HCT116 (cell line): ENCODE measurements around the gene STARD3. TPM values are rescaled to one million over a fixed set of nuclear protein-coding genes. Genes with fewer than 3 reads are reported as not detected.
"Not testable (repeated sequence)": the region's sequence is repeated elsewhere in the genome, so short reads cannot be mapped to it uniquely, and the experiment has no call there.

ENCODE experiments used
- ATAC-seq: fragments of 200-7000 bp; cut with Tn5 transposase; 2 replicates; pipeline ENCODE4 v1.9.1; 2020; ENCODE audit warnings: mild to moderate bottlenecking, moderate library complexity
- BruUV-seq: library from RNA; stranded (reverse); fragments of 400-500 nt; replicated peaks from 2 replicates; lab custom pipeline; 2021; lab: Mats Ljungman, UMichigan
- CTCF ChIA-PET: fragments of 300-600 bp; sonication (Branson Sonifier 250); formaldehyde crosslinking; loops from one replicate; lab custom pipeline; 2021; ENCODE audit warnings: antibody characterized with exemption; lab: Charles Lee
- POLR2A ChIA-PET: fragments of 300-600, 350-600 bp; sonication (Branson Sonifier 250); formaldehyde crosslinking; loops from one replicate; lab custom pipeline; 2021; ENCODE audit warnings: antibody characterized with exemption; lab: Charles Lee
- RAD21 ChIA-PET, 2 experiments: fragments of 300-600 bp; sonication (Branson Sonifier 250); formaldehyde crosslinking; loops; one replicate each; lab custom pipeline; 2023; ENCODE audit warnings: low total read pairs in 2 of 2; ENCODE audit not compliant: uncharacterized antibody in 2 of 2, unreplicated experiment in 2 of 2, low non-redundant PET in 1 of 2; lab: Charles Lee
- DNase-seq: peaks from one replicate; pipeline ENCODE4 v3.0.0-alpha.2; 2010; ENCODE audit warnings: low read depth, low spot score
- H2AFZ ChIP-seq: fragments of 200-600 bp; shearing (Covaris generic), sonication (generic); 2 replicates; pipeline ENCODE4 v1.6.1; 2017; ENCODE audit warnings: low read depth, mixed run types, mixed read lengths, antibody characterized with exemption, low read length; ENCODE audit not compliant: poor library complexity, severe bottlenecking
- H3K27ac ChIP-seq: 2 replicates; pipeline ENCODE4 v1.5.1; 2012; ENCODE audit warnings: low read depth, low read length
- H3K27me3 ChIP-seq: fragments of 200-600 bp; sonication (generic); 2 replicates; pipeline ENCODE4 v1.6.1; 2016; ENCODE audit warnings: mixed run types, low read length, mixed read lengths; ENCODE audit not compliant: insufficient read depth
- H3K36me3 ChIP-seq, 2 experiments: fragments of 200-500 bp in 1 of 2; fragments of 200-600 bp in 1 of 2; sonication (Bioruptor generic) in 1 of 2; sonication (generic) in 1 of 2; 2 replicates each; pipeline versions ENCODE4 v1.5.1 to v1.6.1; 2014 to 2016; ENCODE audit warnings: low read length in 2 of 2, inconsistent platforms in 1 of 2, mixed read lengths in 1 of 2, mixed run types in 1 of 2; ENCODE audit not compliant: insufficient read depth in 2 of 2, control insufficient read depth in 1 of 2
- H3K4me1 ChIP-seq, 2 experiments: fragments of 200-600 bp in 1 of 2; sonication (generic) in 1 of 2; 2 replicates each; pipeline versions ENCODE4 v1.5.1 to v1.6.1; 2012 to 2017; ENCODE audit warnings: low read length in 2 of 2, inconsistent platforms in 1 of 2, mild to moderate bottlenecking in 1 of 2, mixed read lengths in 1 of 2, mixed run types in 1 of 2, moderate library complexity in 1 of 2; ENCODE audit not compliant: insufficient read depth in 2 of 2, control insufficient read depth in 1 of 2
- H3K4me2 ChIP-seq: fragments of 200-600 bp; sonication (generic); 2 replicates; pipeline ENCODE4 v1.6.1; 2017; ENCODE audit warnings: mixed run types, low read length, mixed read lengths
- H3K4me3 ChIP-seq, 2 experiments: fragments of 200-600 bp in 1 of 2; sonication (generic) in 1 of 2; replicated peaks in 1 of 2; 2 replicates each; pipeline ENCODE4 v1.5.1; 2011 to 2016; ENCODE audit warnings: low read length in 2 of 2, control low read depth in 1 of 2, low read depth in 1 of 2, mild to moderate bottlenecking in 1 of 2, mixed read lengths in 1 of 2, mixed run types in 1 of 2
- H3K79me2 ChIP-seq: fragments of 200-600 bp; sonication (generic); 2 replicates; pipeline ENCODE4 v1.6.1; 2017; ENCODE audit warnings: mild to moderate bottlenecking, mixed run types, low read length, moderate library complexity, mixed read lengths; ENCODE audit not compliant: insufficient read depth
- H3K9ac ChIP-seq: fragments of 200-600 bp; sonication (generic); 2 replicates; pipeline ENCODE4 v1.6.1; 2016; ENCODE audit warnings: low read length, mixed read lengths
- H3K9me2 ChIP-seq: fragments of 200-600 bp; sonication (generic), shearing (Covaris generic); 2 replicates; pipeline ENCODE4 v1.6.1; 2017; ENCODE audit warnings: mixed run types, mild to moderate bottlenecking, moderate library complexity; ENCODE audit not compliant: insufficient read depth
- H3K9me3 ChIP-seq, 2 experiments: fragments of 200-500 bp in 1 of 2; fragments of 200-600 bp in 1 of 2; sonication (Bioruptor generic) in 1 of 2; sonication (generic) in 1 of 2; 2 replicates each; pipeline ENCODE4 v1.6.1; 2014 to 2017; ENCODE audit warnings: low read length in 2 of 2, mixed read lengths in 2 of 2, inconsistent platforms in 1 of 2, low read depth in 1 of 2, mild to moderate bottlenecking in 1 of 2, mixed run types in 1 of 2, moderate library complexity in 1 of 2; ENCODE audit not compliant: control insufficient read depth in 1 of 2, insufficient read depth in 1 of 2
- H4K20me1 ChIP-seq: fragments of 200-600 bp; sonication (generic), shearing (Covaris generic); 2 replicates; pipeline ENCODE4 v1.6.1; 2017; ENCODE audit warnings: mixed run types, mild to moderate bottlenecking, moderate library complexity; ENCODE audit not compliant: insufficient read depth
- CEBPB ChIP-seq: IDR thresholded peaks from 2 replicates; pipeline ENCODE4 v1.6.1; 2012; ENCODE audit warnings: low read depth
- ELF1 ChIP-seq: IDR thresholded peaks from 2 replicates; pipeline ENCODE4 v1.6.1; 2012; ENCODE audit warnings: low read depth, borderline replicate concordance
- FOSL1 ChIP-seq: IDR thresholded peaks from 2 replicates; pipeline ENCODE4 v1.6.1; 2012; ENCODE audit warnings: low read depth
- RAD21 ChIP-seq: IDR thresholded peaks from 2 replicates; pipeline ENCODE4 v1.6.1; 2012; ENCODE audit warnings: low read depth, mild to moderate bottlenecking
- SP1 ChIP-seq: IDR thresholded peaks from 2 replicates; pipeline ENCODE4 v1.6.1; 2012; ENCODE audit warnings: low read depth
- TCF7L2 ChIP-seq: IDR thresholded peaks from 2 replicates; pipeline ENCODE4 v1.7.0; 2011; ENCODE audit warnings: borderline replicate concordance, inconsistent platforms; ENCODE audit not compliant: insufficient read depth, insufficient read length; ENCODE audit errors: extremely low read depth
- ZFX ChIP-seq: fragments of 450-650 bp; IDR thresholded peaks from 2 replicates; pipeline ENCODE4 v1.6.1; 2017
- intact Hi-C: fragments of 100-400 bp; cut with micrococcal nuclease; formaldehyde crosslinking; loops from 2 replicates; pipeline ENCODE4 v1.10.0; 2022
- total RNA-seq: library from RNA; stranded (reverse); gene quantifications from one replicate; pipeline ENCODE4 v1.2.1, GENCODE V29; 2021; ENCODE audit not compliant: unreplicated experiment
- TF ChIP-seq, protein P1 (sequence below): IDR thresholded peaks from 2 replicates; pipeline ENCODE4 v1.6.1; 2012
- TF ChIP-seq, protein P2 (sequence below): IDR thresholded peaks from 2 replicates; pipeline ENCODE4 v1.6.1; 2011; ENCODE audit warnings: mild to moderate bottlenecking, low read length, moderate library complexity; ENCODE audit not compliant: insufficient replicate concordance; ENCODE audit errors: extremely low read depth

The STARD3 gene
- total RNA-seq, 1 experiment from 2014 or later = 73.9 TPM

DNA sequence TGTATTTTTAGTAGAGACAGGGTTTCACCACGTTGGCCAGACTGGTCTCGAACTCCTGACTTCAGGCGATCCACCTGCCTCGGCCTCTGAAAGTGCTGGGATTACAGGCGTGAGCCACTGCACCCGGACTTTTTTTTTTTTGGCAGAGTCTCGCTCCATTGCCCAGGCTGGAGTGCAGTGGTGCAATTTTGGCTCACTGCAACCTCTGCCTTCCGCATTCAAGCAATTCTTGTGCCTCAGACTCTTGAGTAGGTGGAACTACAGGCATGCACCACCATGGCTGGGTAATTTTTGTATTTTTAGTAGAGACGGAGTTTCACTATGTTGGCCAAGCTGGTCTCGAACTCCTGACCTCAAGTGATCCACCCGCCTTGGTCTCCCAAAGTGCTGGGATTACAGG, 74.1 kb downstream of the STARD3 start:
- BruUV-seq, H3K4me2 ChIP-seq, H3K79me2 ChIP-seq, H2AFZ ChIP-seq, H4K20me1 ChIP-seq, intact Hi-C loops, H3K27me3 ChIP-seq, DNase-seq, POLR2A ChIA-PET, H3K27ac ChIP-seq, H3K9me3 ChIP-seq, H3K4me3 ChIP-seq, H3K9ac ChIP-seq, RAD21 ChIA-PET, H3K9me2 ChIP-seq, ATAC-seq: not testable (repeated sequence)
- Histone ChIP-seq H3K4me1 (peaks cover 10 to 12% of the 10 kb centered on the region in 2 experiments), H3K36me3 (peaks cover 4 to 32% of the 10 kb centered on the region in 2 experiments; a peak in 3 of 4 replicates)
- CTCF ChIA-PET = interaction anchor here (0.6 to 1.2 kb wide), 2 partner anchors 11 to 164 kb away, joined by 3 read pairs; partner anchors contain the start of gene ERBB2

DNA sequence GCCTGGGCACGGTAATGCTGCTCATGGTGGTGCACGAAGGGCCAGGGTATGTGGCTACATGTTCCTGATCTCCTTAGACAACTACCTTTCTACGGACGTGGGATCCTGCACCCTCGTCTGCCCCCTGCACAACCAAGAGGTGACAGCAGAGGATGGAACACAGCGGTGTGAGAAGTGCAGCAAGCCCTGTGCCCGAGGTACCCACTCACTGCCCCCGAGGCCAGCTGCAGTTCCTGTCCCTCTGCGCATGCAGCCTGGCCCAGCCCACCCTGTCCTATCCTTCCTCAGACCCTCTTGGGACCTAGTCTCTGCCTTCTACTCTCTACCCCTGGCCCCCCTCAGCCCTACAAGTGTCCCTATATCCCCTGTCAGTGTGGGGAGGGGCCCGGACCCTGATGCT, 74.9 kb downstream of the STARD3 start:
- H3K36me3 ChIP-seq = peaks cover 4 to 32% of the 10 kb centered on the region in 2 experiments; a peak in 3 of 4 replicates
- intact Hi-C loops = no loop called here
- no peak overlapping the region for H3K4me3 ChIP-seq
- BruUV-seq = no TSS peak
- ChIA-PET POLR2A (no interaction called here), RAD21 (no interaction called here), CTCF (no interaction called here)
- DNase-seq = no peak
- H2AFZ ChIP-seq = no peak overlapping the region
- H3K4me2 ChIP-seq = no peak overlapping the region
- no peaks in the 10 kb centered on the region for H3K79me2 ChIP-seq
- H3K9me2 ChIP-seq = no peaks in the 10 kb centered on the region
- H3K4me1 ChIP-seq = peaks cover 3 to 4% of the 10 kb centered on the region in 2 experiments; a peak in 2 of 4 replicates
- no peak for ATAC-seq
- H3K9me3 ChIP-seq = no peaks in the 10 kb centered on the region
- TF ChIP-seq SP1 (no peak), ELF1 (no peak), TCF7L2 (no peak), ZFX (no peak), RAD21 (no peak), FOSL1 (no peak), CEBPB (no peak)
- TF ChIP-seq, protein P1, sequence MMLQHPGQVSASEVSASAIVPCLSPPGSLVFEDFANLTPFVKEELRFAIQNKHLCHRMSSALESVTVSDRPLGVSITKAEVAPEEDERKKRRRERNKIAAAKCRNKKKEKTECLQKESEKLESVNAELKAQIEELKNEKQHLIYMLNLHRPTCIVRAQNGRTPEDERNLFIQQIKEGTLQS = no peak
- TF ChIP-seq, protein P2, sequence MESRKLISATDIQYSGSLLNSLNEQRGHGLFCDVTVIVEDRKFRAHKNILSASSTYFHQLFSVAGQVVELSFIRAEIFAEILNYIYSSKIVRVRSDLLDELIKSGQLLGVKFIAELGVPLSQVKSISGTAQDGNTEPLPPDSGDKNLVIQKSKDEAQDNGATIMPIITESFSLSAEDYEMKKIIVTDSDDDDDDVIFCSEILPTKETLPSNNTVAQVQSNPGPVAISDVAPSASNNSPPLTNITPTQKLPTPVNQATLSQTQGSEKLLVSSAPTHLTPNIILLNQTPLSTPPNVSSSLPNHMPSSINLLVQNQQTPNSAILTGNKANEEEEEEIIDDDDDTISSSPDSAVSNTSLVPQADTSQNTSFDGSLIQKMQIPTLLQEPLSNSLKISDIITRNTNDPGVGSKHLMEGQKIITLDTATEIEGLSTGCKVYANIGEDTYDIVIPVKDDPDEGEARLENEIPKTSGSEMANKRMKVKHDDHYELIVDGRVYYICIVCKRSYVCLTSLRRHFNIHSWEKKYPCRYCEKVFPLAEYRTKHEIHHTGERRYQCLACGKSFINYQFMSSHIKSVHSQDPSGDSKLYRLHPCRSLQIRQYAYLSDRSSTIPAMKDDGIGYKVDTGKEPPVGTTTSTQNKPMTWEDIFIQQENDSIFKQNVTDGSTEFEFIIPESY = no peak
- H3K27me3 ChIP-seq = no peaks in the 10 kb centered on the region
- H4K20me1 ChIP-seq = no peaks in the 10 kb centered on the region
- no peak overlapping the region for H3K27ac ChIP-seq
- no peak overlapping the region for H3K9ac ChIP-seq

Other genes starting within 250 kb of the STARD3 start
- gene FBXL20, start 235.5 kb upstream of the STARD3 start, total RNA-seq = 17.2 TPM
- 55.7 TPM for gene MED1, start 185.9 kb upstream of the STARD3 start, total RNA-seq
- 51.2 TPM for gene CDK12, start 175.7 kb upstream of the STARD3 start, total RNA-seq
- gene NEUROD2, start 29.2 kb upstream of the STARD3 start, total RNA-seq = not detected
- gene PPP1R1B, start 10.2 kb upstream of the STARD3 start, total RNA-seq = 0.49 TPM
- 1.5 TPM for gene TCAP, start 28.2 kb downstream of the STARD3 start, total RNA-seq
- gene PNMT, start 31.3 kb downstream of the STARD3 start, total RNA-seq = not detected
- 15.2 TPM for gene PGAP3, start 50.9 kb downstream of the STARD3 start, total RNA-seq
- 75.8 TPM for gene ERBB2, start 62.9 kb downstream of the STARD3 start, total RNA-seq
- 73.9 TPM for gene MIEN1, start 93.4 kb downstream of the STARD3 start, total RNA-seq
- 51.9 TPM for gene GRB7, start 100.8 kb downstream of the STARD3 start, total RNA-seq
- 0.30 TPM for gene IKZF3, start 227.2 kb downstream of the STARD3 start, total RNA-seq
- gene ZPBP2, start 231.1 kb downstream of the STARD3 start, total RNA-seq = not detected